Panc1 (cell line): ENCODE measurements around the gene CBY3. TPM values are rescaled to one million over a fixed set of nuclear protein-coding genes. Genes with fewer than 3 reads are reported as not detected.

Experiments used
- ATAC-seq: fragments of 200-7000 bp; cut with Tn5 transposase; 2 replicates; pipeline ENCODE4 v1.9.1; 2020; ENCODE audit warnings: mild to moderate bottlenecking, moderate library complexity
- Bru-seq: library from RNA; stranded (reverse); fragments of 400-500 nt; gene quantifications from one replicate; lab custom pipeline; 2021; lab: Mats Ljungman, UMichigan
- BruChase-seq, 2 experiments: library from RNA; stranded (reverse); fragments of 400-500 nt; gene quantifications; one replicate each; lab custom pipeline; 2021; lab: Mats Ljungman, UMichigan
- BruUV-seq: library from RNA; stranded (reverse); fragments of 400-500 nt; replicated peaks from 2 replicates; lab custom pipeline; 2021; lab: Mats Ljungman, UMichigan
- CTCF ChIA-PET: fragments of 300-600 bp; sonication (Branson Sonifier 250); formaldehyde crosslinking; loops from one replicate; lab custom pipeline; 2022; ENCODE audit warnings: antibody characterized with exemption; lab: Charles Lee
- POLR2A ChIA-PET: fragments of 300-600 bp; sonication (Branson Sonifier 250); formaldehyde crosslinking; loops from one replicate; lab custom pipeline; 2022; ENCODE audit warnings: antibody characterized with exemption; lab: Charles Lee
- DNase-seq: peaks from one replicate; pipeline ENCODE4 v3.0.0-alpha.2; 2010; ENCODE audit warnings: low read depth, low spot score
- H3K27ac ChIP-seq: 2 replicates; pipeline ENCODE4 v1.5.1; 2011; ENCODE audit warnings: mild to moderate bottlenecking, low read length, inconsistent platforms
- H3K27me3 ChIP-seq: fragments of 200-500 bp; sonication (Bioruptor generic); 2 replicates; pipeline ENCODE4 v1.6.0; 2014; ENCODE audit warnings: low read length, inconsistent platforms; ENCODE audit not compliant: control insufficient read depth, insufficient read depth
- H3K36me3 ChIP-seq: fragments of 200-500 bp; sonication (Bioruptor generic); 2 replicates; pipeline ENCODE4 v1.5.1; 2014; ENCODE audit warnings: inconsistent platforms, mild to moderate bottlenecking, low read length, moderate library complexity; ENCODE audit not compliant: control insufficient read depth, insufficient read depth
- H3K4me1 ChIP-seq: 2 replicates; pipeline ENCODE4 v1.5.1; 2011; ENCODE audit warnings: inconsistent platforms, mild to moderate bottlenecking, low read length, moderate library complexity; ENCODE audit not compliant: control insufficient read depth, insufficient read depth
- H3K4me3 ChIP-seq, 2 experiments: 2 replicates each; pipeline ENCODE4 v1.5.1; 2011 to 2012; ENCODE audit warnings: low read depth in 2 of 2, low read length in 2 of 2, mild to moderate bottlenecking in 2 of 2, inconsistent platforms in 1 of 2, moderate library complexity in 1 of 2
- H3K9me3 ChIP-seq: fragments of 200-500 bp; sonication (Bioruptor generic); 2 replicates; pipeline ENCODE4 v1.5.1; 2014; ENCODE audit warnings: low read depth, mild to moderate bottlenecking, inconsistent platforms, low read length, moderate library complexity; ENCODE audit not compliant: control insufficient read depth, insufficient read depth
- CTCF ChIP-seq: fragments of 450-650 bp; IDR thresholded peaks from 2 replicates; pipeline ENCODE4 v1.5.1; 2017; ENCODE audit warnings: mild to moderate bottlenecking
- POLR2AphosphoS5 ChIP-seq: IDR thresholded peaks from 2 replicates; pipeline ENCODE4 v1.6.1; 2012; ENCODE audit warnings: mild to moderate bottlenecking, low read depth, low read length, moderate library complexity
- REST ChIP-seq, 2 experiments: IDR thresholded peaks; 2 replicates each; pipeline ENCODE4 v1.6.1; 2011 to 2012; ENCODE audit warnings: low read depth in 2 of 2, control low read depth in 1 of 2, low read length in 1 of 2, mild to moderate bottlenecking in 1 of 2, moderate library complexity in 1 of 2; ENCODE audit not compliant: insufficient read depth in 1 of 2
- SIN3A ChIP-seq: IDR thresholded peaks from 2 replicates; pipeline ENCODE4 v1.6.1; 2012; ENCODE audit warnings: low read depth, mild to moderate bottlenecking, low read length, moderate library complexity, borderline replicate concordance; ENCODE audit not compliant: insufficient read depth
- TCF7L2 ChIP-seq: IDR thresholded peaks from 2 replicates; pipeline ENCODE4 v1.6.1; 2011; ENCODE audit warnings: mild to moderate bottlenecking, low read depth, low read length, inconsistent platforms
- in situ Hi-C: cut with HindIII; loops from 2 replicates; pipeline ENCODE4 v1.10.0; 2016; ENCODE audit warnings: low sequenced_read_pairs, low pct_unique_long_range_greater_than_20kb
- intact Hi-C: fragments of 100-400 bp; cut with micrococcal nuclease; formaldehyde crosslinking; loops from one replicate; pipeline ENCODE4 v1.10.0; 2022; ENCODE audit not compliant: unreplicated experiment
- long read RNA-seq: library from polyadenylated mRNA; unstranded; transcript quantifications from one replicate; pipeline ENCODE4 v2.0.0, GENCODE V29; 2021; ENCODE audit not compliant: unreplicated experiment
- polyA plus RNA-seq: library from polyadenylated mRNA; unstranded; fragments of >200 nt; gene quantifications from one replicate; pipeline ENCODE4 v1.2.1, GENCODE V29; 2012; ENCODE audit warnings: missing spikeins; ENCODE audit not compliant: insufficient read length
- total RNA-seq: library from RNA; stranded (reverse); gene quantifications from one replicate; pipeline ENCODE4 v1.2.1, GENCODE V29; 2021; ENCODE audit not compliant: unreplicated experiment

Gene CBY3
- 0.39 TPM for total RNA-seq
- polyA plus RNA-seq = 0.57 TPM
- percentile 16 among the genes with signal in this experiment for Bru-seq, nascent RNA
- percentile 26 among the genes with signal in this experiment for BruChase-seq, experiment 1, labeled RNA remaining after a 2-hour chase
- percentile 24 among the genes with signal in this experiment for BruChase-seq, experiment 2, labeled RNA remaining after a 6-hour chase
- long read RNA-seq, partial matches to known transcripts = 0 of 4 reads
- long read RNA-seq, other reads (novel, unspliced or antisense) = 4 of 4 reads

- no peak within 1 kb of the TSS for H3K27ac ChIP-seq
- no peak for TF ChIP-seq REST (IDR thresholded peaks at IDR 0.05; ENCODE audit: insufficient read depth in 1 of 2, low read depth in 2 of 2, low read length in 1 of 2)
- TF ChIP-seq TCF7L2 = no peak
- no peak for TF ChIP-seq CTCF
- TF ChIP-seq POLR2AphosphoS5 = no peak
- no peak for TF ChIP-seq SIN3A
- H3K4me3 ChIP-seq = no peak within 1 kb of the TSS
- H3K36me3 ChIP-seq = no peaks in the 10 kb centered on the region; the same call in 1 of the 2 replicates
- H3K9me3 ChIP-seq = no peaks in the 10 kb centered on the region
- no TSS peak for BruUV-seq
- H3K27me3 ChIP-seq = no peaks in the 10 kb centered on the region
- ChIA-PET POLR2A (interaction anchor here (0.5 kb wide), 2 partner anchors 15 to 20 kb away, joined by 3 to 9 read pairs; no protein-coding TSS in a partner anchor), CTCF (no interaction called here)
- in situ Hi-C loops = no loop called here
- no peaks in the 10 kb centered on the region; the same call in 1 of the 2 replicates for H3K4me1 ChIP-seq
- intact Hi-C loops = no loop called here
- DNase-seq (no peak), ATAC-seq (no peak)
Measured at GRCh38 chr5:179680780-179681401, at the start of gene CBY3. Gene CBY3 (minus strand): TSS chr5:179681034. CDS start chr5:179680918, 116 bp downstream.

GRCh38 chr5:179730356-179730755 lies 49.5 kb upstream of the CBY3 start:
- Histone ChIP-seq H3K4me1 (peaks cover 19% of the 10 kb centered on the region), H3K9me3 (no peaks in the 10 kb centered on the region), H3K27me3 (no peaks in the 10 kb centered on the region), H3K27ac (peak overlapping the region; percentile 92), H3K36me3 (peaks cover 46% of the 10 kb centered on the region), H3K4me3 (no peak overlapping the region)
- ATAC-seq (no peak), DNase-seq (no peak)
- intact Hi-C loops (no loop called here), in situ Hi-C loops (no loop called here)
- no TSS peak for BruUV-seq
- POLR2A ChIA-PET = no interaction called here
- CTCF ChIA-PET = no interaction called here
- no peak for TF ChIP-seq CTCF
- TF ChIP-seq SIN3A = no peak
- TF ChIP-seq TCF7L2 = no peak
- TF ChIP-seq REST (IDR thresholded peaks at IDR 0.05; ENCODE audit: insufficient read depth in 1 of 2, low read depth in 2 of 2, low read length in 1 of 2) = no peak
- no peak for TF ChIP-seq POLR2AphosphoS5
